Measurements from ENCODE around the gene PACRG.
A peak's percentile ranks its signal among the peaks of the same experiment; 100 is the strongest.

Gene PACRG

GRCh38 chr6:163149279-163149848 is 421.6 kb downstream of the PACRG start:
- 92% methylated on average over 35 of the region's 35 CpGs for WGBS
- Histone ChIP-seq H3K23ac (ENCODE audit: low read length in 2 of 2) (no peak overlapping the region), H3K27me3 (ENCODE audit: control insufficient read depth in 1 of 2, insufficient read depth in 1 of 2, low read length in 2 of 2) (no peaks in the 10 kb centered on the region), H3K18ac (ENCODE audit: low read depth in 1 of 2, low read length in 2 of 2) (no peak overlapping the region), H3K4me2 (ENCODE audit: low read length, poor library complexity, severe bottlenecking) (no peak overlapping the region), H3K27ac (ENCODE audit: low read length, poor library complexity, severe bottlenecking) (no peak overlapping the region), H2BK120ac (ENCODE audit: low read depth, low read length) (no peak overlapping the region), H2BK5ac (ENCODE audit: low read depth, low read length, poor library complexity, severe bottlenecking) (no peak overlapping the region), H3K14ac (ENCODE audit: low read length in 2 of 2) (no peak overlapping the region), H3K4me1 (ENCODE audit: control insufficient read depth, insufficient read depth, low read depth, low read length) (no peaks in the 10 kb centered on the region), H4K8ac (ENCODE audit: low read length) (no peak overlapping the region), H3K9ac (ENCODE audit: low read length) (no peak overlapping the region), H2BK15ac (ENCODE audit: low read depth, poor library complexity, severe bottlenecking) (no peak overlapping the region), H2AK5ac (ENCODE audit: low read length, severe bottlenecking) (no peak overlapping the region), H3K9me3 (ENCODE audit: control insufficient read depth, low read length) (no peaks in the 10 kb centered on the region), H2AFZ (ENCODE audit: low read depth, low read length) (no peak overlapping the region), H2BK12ac (ENCODE audit: low read length in 2 of 2) (no peak overlapping the region), H4K91ac (ENCODE audit: low read length) (no peak overlapping the region), H3K36me3 (ENCODE audit: control insufficient read depth in 1 of 2, insufficient read depth in 2 of 2, low read depth in 1 of 2, low read length in 2 of 2) (peaks cover 0 to 7% of the 10 kb centered on the region in 2 experiments), H3K79me1 (replicated peaks; ENCODE audit: low read length, poor library complexity, severe bottlenecking) (no peaks in the 10 kb centered on the region), H3K4ac (ENCODE audit: low read depth in 1 of 2, low read length in 2 of 2) (no peak overlapping the region), H3K4me3 (ENCODE audit: insufficient read depth in 1 of 2, low read depth in 1 of 2, low read length in 2 of 2) (peak overlapping the region in 1 of 2 experiments; percentile 4)
- DNase-seq: no peak

- Histone ChIP-seq H3K4me1 (ENCODE audit: control insufficient read depth, insufficient read depth, low read depth, low read length) (no peaks in the 10 kb centered on the region), H4K91ac (ENCODE audit: low read length) (no peak overlapping the region), H2AFZ (ENCODE audit: low read depth, low read length) (no peak overlapping the region), H3K4me3 (ENCODE audit: insufficient read depth in 1 of 2, low read depth in 1 of 2, low read length in 2 of 2) (no peak overlapping the region), H3K79me1 (replicated peaks; ENCODE audit: low read length, poor library complexity, severe bottlenecking) (no peaks in the 10 kb centered on the region), H3K27me3 (ENCODE audit: control insufficient read depth in 1 of 2, insufficient read depth in 1 of 2, low read length in 2 of 2) (no peaks in the 10 kb centered on the region), H2BK15ac (ENCODE audit: low read depth, poor library complexity, severe bottlenecking) (no peak overlapping the region), H3K14ac (ENCODE audit: low read length in 2 of 2) (no peak overlapping the region), H2AK5ac (ENCODE audit: low read length, severe bottlenecking) (no peak overlapping the region), H3K27ac (ENCODE audit: low read length, poor library complexity, severe bottlenecking) (no peak overlapping the region), H3K4ac (ENCODE audit: low read depth in 1 of 2, low read length in 2 of 2) (no peak overlapping the region), H3K4me2 (ENCODE audit: low read length, poor library complexity, severe bottlenecking) (no peak overlapping the region), H3K23ac (ENCODE audit: low read length in 2 of 2) (no peak overlapping the region), H3K9me3 (ENCODE audit: control insufficient read depth, low read length) (no peaks in the 10 kb centered on the region), H2BK5ac (ENCODE audit: low read depth, low read length, poor library complexity, severe bottlenecking) (no peak overlapping the region), H3K18ac (ENCODE audit: low read depth in 1 of 2, low read length in 2 of 2) (no peak overlapping the region), H4K8ac (ENCODE audit: low read length) (no peak overlapping the region), H2BK120ac (ENCODE audit: low read depth, low read length) (no peak overlapping the region), H3K9ac (ENCODE audit: low read length) (no peak overlapping the region), H2BK12ac (ENCODE audit: low read length in 2 of 2) (no peak overlapping the region), H3K36me3 (ENCODE audit: control insufficient read depth in 1 of 2, insufficient read depth in 2 of 2, low read depth in 1 of 2, low read length in 2 of 2) (peaks cover 0 to 7% of the 10 kb centered on the region in 2 experiments)
- DNase-seq: no peak
- 100% methylated on average over 1 of the region's 6 CpGs for WGBS
These were observed 423.4 kb downstream of the PACRG start for GRCh38 chr6:163151212-163151611.

GRCh38 chr6:163152701-163153100 is 424.9 kb downstream of the PACRG start:
- Histone ChIP-seq H2BK12ac (ENCODE audit: low read length in 2 of 2) (no peak overlapping the region), H3K27ac (ENCODE audit: low read length, poor library complexity, severe bottlenecking) (no peak overlapping the region), H3K18ac (ENCODE audit: low read depth in 1 of 2, low read length in 2 of 2) (no peak overlapping the region), H2AK5ac (ENCODE audit: low read length, severe bottlenecking) (no peak overlapping the region), H3K9ac (ENCODE audit: low read length) (no peak overlapping the region), H3K14ac (ENCODE audit: low read length in 2 of 2) (no peak overlapping the region), H4K91ac (ENCODE audit: low read length) (no peak overlapping the region), H2BK15ac (ENCODE audit: low read depth, poor library complexity, severe bottlenecking) (no peak overlapping the region), H3K27me3 (ENCODE audit: control insufficient read depth in 1 of 2, insufficient read depth in 1 of 2, low read length in 2 of 2) (no peaks in the 10 kb centered on the region), H3K4me2 (ENCODE audit: low read length, poor library complexity, severe bottlenecking) (no peak overlapping the region), H4K8ac (ENCODE audit: low read length) (no peak overlapping the region), H3K4me3 (ENCODE audit: insufficient read depth in 1 of 2, low read depth in 1 of 2, low read length in 2 of 2) (no peak overlapping the region), H3K9me3 (ENCODE audit: control insufficient read depth, low read length) (no peaks in the 10 kb centered on the region), H2AFZ (ENCODE audit: low read depth, low read length) (no peak overlapping the region), H3K36me3 (ENCODE audit: control insufficient read depth in 1 of 2, insufficient read depth in 2 of 2, low read depth in 1 of 2, low read length in 2 of 2) (peaks cover 0 to 7% of the 10 kb centered on the region in 2 experiments), H3K4me1 (ENCODE audit: control insufficient read depth, insufficient read depth, low read depth, low read length) (no peaks in the 10 kb centered on the region), H2BK120ac (ENCODE audit: low read depth, low read length) (no peak overlapping the region), H2BK5ac (ENCODE audit: low read depth, low read length, poor library complexity, severe bottlenecking) (no peak overlapping the region), H3K79me1 (replicated peaks; ENCODE audit: low read length, poor library complexity, severe bottlenecking) (no peaks in the 10 kb centered on the region), H3K23ac (ENCODE audit: low read length in 2 of 2) (no peak overlapping the region), H3K4ac (ENCODE audit: low read depth in 1 of 2, low read length in 2 of 2) (no peak overlapping the region)
- WGBS: 93% methylated on average over 5 of the region's 6 CpGs
- DNase-seq: no peak

DNA sequence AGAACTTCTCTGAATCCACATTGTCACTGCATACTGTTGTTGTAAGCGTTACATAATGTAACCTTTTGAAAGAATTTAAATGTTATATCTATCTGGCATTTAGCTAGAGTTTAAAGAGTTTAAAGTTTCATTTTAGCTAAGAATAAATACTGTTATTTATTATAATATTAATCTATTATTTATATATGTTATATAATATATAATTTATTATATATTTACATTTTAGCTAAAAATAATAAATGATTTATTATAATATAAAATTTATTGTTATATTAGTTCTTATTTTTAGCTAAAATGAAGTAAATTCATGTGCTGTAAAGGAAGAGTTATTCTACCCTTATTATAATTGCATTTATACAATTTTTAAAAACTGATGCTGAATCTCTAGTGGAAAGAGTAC is 431.3 kb downstream of the PACRG start:
- Histone ChIP-seq H3K4me1 (ENCODE audit: control insufficient read depth, insufficient read depth, low read depth, low read length) (no peaks in the 10 kb centered on the region), H2BK5ac (ENCODE audit: low read depth, low read length, poor library complexity, severe bottlenecking) (no peak overlapping the region), H3K9ac (ENCODE audit: low read length) (no peak overlapping the region), H3K23ac (ENCODE audit: low read length in 2 of 2) (no peak overlapping the region), H2BK120ac (ENCODE audit: low read depth, low read length) (no peak overlapping the region), H3K14ac (ENCODE audit: low read length in 2 of 2) (no peak overlapping the region), H4K91ac (ENCODE audit: low read length) (no peak overlapping the region), H2BK15ac (ENCODE audit: low read depth, poor library complexity, severe bottlenecking) (no peak overlapping the region), H3K4ac (ENCODE audit: low read depth in 1 of 2, low read length in 2 of 2) (no peak overlapping the region), H3K27ac (ENCODE audit: low read length, poor library complexity, severe bottlenecking) (no peak overlapping the region), H3K4me2 (ENCODE audit: low read length, poor library complexity, severe bottlenecking) (no peak overlapping the region), H3K18ac (ENCODE audit: low read depth in 1 of 2, low read length in 2 of 2) (no peak overlapping the region), H2AFZ (ENCODE audit: low read depth, low read length) (no peak overlapping the region), H3K27me3 (ENCODE audit: control insufficient read depth in 1 of 2, insufficient read depth in 1 of 2, low read length in 2 of 2) (no peaks in the 10 kb centered on the region), H3K9me3 (ENCODE audit: control insufficient read depth, low read length) (no peaks in the 10 kb centered on the region), H2AK5ac (ENCODE audit: low read length, severe bottlenecking) (no peak overlapping the region), H4K8ac (ENCODE audit: low read length) (no peak overlapping the region), H2BK12ac (ENCODE audit: low read length in 2 of 2) (no peak overlapping the region), H3K79me1 (replicated peaks; ENCODE audit: low read length, poor library complexity, severe bottlenecking) (no peaks in the 10 kb centered on the region), H3K36me3 (ENCODE audit: control insufficient read depth in 1 of 2, insufficient read depth in 2 of 2, low read depth in 1 of 2, low read length in 2 of 2) (no peaks in the 10 kb centered on the region), H3K4me3 (ENCODE audit: insufficient read depth in 1 of 2, low read depth in 1 of 2, low read length in 2 of 2) (no peak overlapping the region)
- WGBS: no CpG with 5 or more reads among the region's 1 CpG
- DNase-seq: no peak
